Upper lobe of right lung (tissue), 1 donor: ENCODE measurements around the gene SLC35A3. TPM values are rescaled to one million over a fixed set of nuclear protein-coding genes. Genes with fewer than 3 reads are reported as not detected.
A peak's percentile ranks its signal among the peaks of the same experiment; 100 is the strongest.

Source experiments
- ATAC-seq: fragments of 200-7000 bp; cut with Tn5 transposase; one replicate; pipeline ENCODE4 v1.9.1; 2020; ENCODE audit warnings: mild to moderate bottlenecking, moderate library complexity
- DNase-seq: peaks from one replicate; pipeline ENCODE4 v3.0.0-alpha.2; 2020
- H3K27ac ChIP-seq: fragments of 200-600 bp; one replicate; pipeline ENCODE4 v1.8.0; 2022
- H3K27me3 ChIP-seq: fragments of 200-600 bp; one replicate; pipeline ENCODE4 v1.8.0; 2022; ENCODE audit warnings: mild to moderate bottlenecking
- H3K36me3 ChIP-seq: fragments of 200-600 bp; one replicate; pipeline ENCODE4 v1.8.0; 2022
- H3K4me1 ChIP-seq: fragments of 200-600 bp; one replicate; pipeline ENCODE4 v1.8.0; 2022
- H3K4me3 ChIP-seq: fragments of 200-600 bp; one replicate; pipeline ENCODE4 v1.8.0; 2022; ENCODE audit warnings: mild to moderate bottlenecking
- H3K9me3 ChIP-seq: fragments of 200-600 bp; one replicate; pipeline ENCODE4 v1.8.0; 2022
- intact Hi-C: fragments of 100-400 bp; cut with DNase I; formaldehyde crosslinking; loops from one replicate; pipeline ENCODE4 v1.11.0; 2022
- total RNA-seq: library from RNA; stranded (reverse); fragmentation: NEBNext Ultra II Directional; extraction: Animal tissue kit (Norgen Biotek cat#: 25700); gene quantifications from one replicate; pipeline ENCODE4 v1.2.1, GENCODE V29; 2021
- TF ChIP-seq, protein P1 (sequence below): fragments of 200-600 bp; IDR thresholded peaks from one replicate; pipeline ENCODE4 v1.8.0; 2022; ENCODE audit warnings: antibody characterized with exemption
- donor health status: DM: no; HTN: yes; CAD: no; lungs with severe emphysema.

The SLC35A3 gene
- total RNA-seq, 1 donor from 2014 or later, result 30.4 TPM

DNA sequence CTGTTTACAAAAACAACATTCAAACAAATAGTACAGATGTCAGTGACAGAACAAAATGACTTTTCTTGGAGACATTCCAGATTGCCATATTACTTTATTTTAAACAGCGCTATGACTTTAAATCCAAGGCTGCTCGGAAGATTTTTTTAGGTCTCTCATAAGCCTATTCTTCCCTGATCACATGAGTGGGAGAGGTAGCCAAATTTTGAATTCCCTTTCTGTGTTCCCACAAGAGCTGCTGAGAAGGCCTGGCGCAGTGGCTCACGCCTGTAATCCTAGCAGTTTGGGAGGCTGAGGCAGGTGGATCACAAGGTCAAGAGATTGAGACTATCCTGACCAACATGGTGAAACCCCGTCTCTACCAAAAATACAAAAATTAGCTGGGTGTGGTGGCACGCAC, 53.7 kb downstream of the SLC35A3 start:
- H3K9me3 ChIP-seq, result no peaks in the 10 kb centered on the region
- DNase-seq (no peak), ATAC-seq (no peak)
- no peaks in the 10 kb centered on the region for H3K27me3 ChIP-seq
- intact Hi-C loops, result no loop called here
- H3K36me3 ChIP-seq, result peaks cover 12% of the 10 kb centered on the region
- no peak overlapping the region for H3K4me3 ChIP-seq
- no peaks in the 10 kb centered on the region for H3K4me1 ChIP-seq
- H3K27ac ChIP-seq, result no peak overlapping the region
- TF ChIP-seq, protein P1, sequence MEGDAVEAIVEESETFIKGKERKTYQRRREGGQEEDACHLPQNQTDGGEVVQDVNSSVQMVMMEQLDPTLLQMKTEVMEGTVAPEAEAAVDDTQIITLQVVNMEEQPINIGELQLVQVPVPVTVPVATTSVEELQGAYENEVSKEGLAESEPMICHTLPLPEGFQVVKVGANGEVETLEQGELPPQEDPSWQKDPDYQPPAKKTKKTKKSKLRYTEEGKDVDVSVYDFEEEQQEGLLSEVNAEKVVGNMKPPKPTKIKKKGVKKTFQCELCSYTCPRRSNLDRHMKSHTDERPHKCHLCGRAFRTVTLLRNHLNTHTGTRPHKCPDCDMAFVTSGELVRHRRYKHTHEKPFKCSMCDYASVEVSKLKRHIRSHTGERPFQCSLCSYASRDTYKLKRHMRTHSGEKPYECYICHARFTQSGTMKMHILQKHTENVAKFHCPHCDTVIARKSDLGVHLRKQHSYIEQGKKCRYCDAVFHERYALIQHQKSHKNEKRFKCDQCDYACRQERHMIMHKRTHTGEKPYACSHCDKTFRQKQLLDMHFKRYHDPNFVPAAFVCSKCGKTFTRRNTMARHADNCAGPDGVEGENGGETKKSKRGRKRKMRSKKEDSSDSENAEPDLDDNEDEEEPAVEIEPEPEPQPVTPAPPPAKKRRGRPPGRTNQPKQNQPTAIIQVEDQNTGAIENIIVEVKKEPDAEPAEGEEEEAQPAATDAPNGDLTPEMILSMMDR, result no peak

DNA sequence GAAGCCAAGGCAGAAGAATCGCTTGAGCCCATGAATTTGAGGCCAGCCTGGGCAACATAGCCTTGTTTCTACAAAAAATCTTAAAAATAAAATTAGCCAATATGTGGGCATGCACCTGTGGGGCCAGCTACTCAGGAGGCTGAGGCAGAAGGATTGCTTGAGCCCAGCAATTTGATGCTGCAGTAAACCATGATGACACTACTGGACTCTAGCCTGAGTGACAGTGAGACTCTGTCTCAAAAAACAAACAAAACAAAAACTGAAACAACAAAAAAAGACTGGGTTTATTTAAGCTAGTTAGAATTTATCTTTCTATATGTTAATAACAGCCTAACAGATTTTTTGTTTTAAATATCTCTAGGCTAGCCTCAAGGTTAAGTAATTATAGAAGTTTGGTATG, 57.4 kb downstream of the SLC35A3 start:
- Histone ChIP-seq H3K36me3 (no peaks in the 10 kb centered on the region), H3K4me1 (no peaks in the 10 kb centered on the region), H3K27ac (no peak overlapping the region), H3K9me3 (no peaks in the 10 kb centered on the region), H3K27me3 (no peaks in the 10 kb centered on the region), H3K4me3 (no peak overlapping the region)
- TF ChIP-seq, protein P1, result no peak
- intact Hi-C loops, result no loop called here
- ATAC-seq (no peak), DNase-seq (no peak)

DNA sequence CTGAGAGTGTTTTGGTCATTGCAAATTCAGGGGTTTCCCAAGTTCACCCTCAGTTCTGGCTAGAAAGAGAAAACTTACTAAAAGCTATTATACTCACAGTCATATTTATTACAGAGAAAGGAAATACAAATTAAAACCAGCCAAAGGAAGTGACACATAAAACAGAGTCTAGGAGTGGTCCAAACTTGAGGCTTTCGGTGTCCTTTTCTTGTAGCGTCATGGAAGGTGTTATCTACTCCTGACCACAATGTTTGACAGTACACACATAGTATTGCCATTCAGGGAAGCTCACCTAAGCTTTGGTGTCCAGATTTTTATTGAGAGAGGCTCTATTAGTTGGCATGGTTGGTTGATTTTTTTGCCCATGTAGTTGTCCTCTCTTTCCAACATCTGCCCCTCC, 59.0 kb downstream of the SLC35A3 start:
- TF ChIP-seq, protein P1, result no peak
- no peak for DNase-seq
- intact Hi-C loops, result no loop called here
- Histone ChIP-seq H3K27ac (no peak overlapping the region), H3K9me3 (no peaks in the 10 kb centered on the region), H3K36me3 (no peaks in the 10 kb centered on the region), H3K4me1 (no peaks in the 10 kb centered on the region), H3K4me3 (no peak overlapping the region), H3K27me3 (no peaks in the 10 kb centered on the region)
- peak; percentile 41 for ATAC-seq

DNA sequence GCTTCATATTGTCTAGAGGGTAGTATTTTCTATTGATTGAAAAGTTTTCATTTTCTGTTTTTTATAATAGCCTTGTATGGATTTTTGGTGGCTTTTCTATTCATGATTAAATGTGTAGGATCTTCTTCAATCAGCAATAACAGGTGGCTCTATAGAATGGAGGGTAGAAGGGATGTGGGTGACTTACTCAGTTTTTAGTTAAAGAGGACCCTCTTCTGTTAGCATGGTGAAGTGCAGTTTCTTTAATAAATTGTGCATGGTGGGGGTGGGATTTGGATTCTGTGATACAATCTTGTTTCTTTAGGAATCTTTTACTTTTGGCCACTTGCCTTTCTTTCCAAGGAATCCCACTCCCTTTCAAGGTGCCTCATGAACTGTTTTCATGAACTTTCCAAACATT, 64.7 kb downstream of the SLC35A3 start:
- no peak for DNase-seq
- no peaks in the 10 kb centered on the region for H3K9me3 ChIP-seq
- TF ChIP-seq, protein P1, result peak; percentile 23
- peaks cover 2% of the 10 kb centered on the region for H3K4me1 ChIP-seq
- no peak overlapping the region for H3K4me3 ChIP-seq
- H3K27me3 ChIP-seq, result no peaks in the 10 kb centered on the region
- H3K36me3 ChIP-seq, result no peaks in the 10 kb centered on the region
- no peak overlapping the region for H3K27ac ChIP-seq
- no peak for ATAC-seq
- intact Hi-C loops, result no loop called here

DNA sequence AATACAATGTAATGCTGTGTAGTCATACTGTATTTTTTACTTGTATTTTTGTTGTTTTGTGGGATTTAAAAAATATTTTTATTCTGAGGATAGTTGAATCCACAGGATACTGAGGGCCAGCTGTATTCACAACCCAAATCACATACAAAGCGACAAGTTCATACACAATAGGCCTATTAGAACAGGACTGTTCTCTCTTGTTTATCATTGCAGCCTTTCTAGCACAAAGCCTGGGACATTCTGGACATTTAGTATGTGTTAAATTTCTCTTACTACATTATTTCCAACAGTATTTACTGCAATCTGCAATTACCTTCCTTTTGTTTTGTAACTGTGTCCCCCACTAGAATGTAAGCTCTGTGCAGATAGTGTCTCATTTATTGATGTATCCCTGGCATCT, 65.4 kb downstream of the SLC35A3 start:
- TF ChIP-seq, protein P1, result no peak
- Histone ChIP-seq H3K4me1 (peaks cover 10% of the 10 kb centered on the region), H3K27ac (no peak overlapping the region), H3K9me3 (no peaks in the 10 kb centered on the region), H3K4me3 (no peak overlapping the region), H3K27me3 (no peaks in the 10 kb centered on the region), H3K36me3 (no peaks in the 10 kb centered on the region)
- DNase-seq (no peak), ATAC-seq (no peak)
- intact Hi-C loops, result no loop called here
